GM18505 (cell line): ENCODE data around the gene COL25A1.

Experiments
- ATAC-seq: cut with Tn5 transposase; IDR thresholded peaks from one replicate; pipeline ENCODE4 v1.9.1; 2021; ENCODE audit not compliant: unreplicated experiment
- POLR2A ChIP-seq: IDR thresholded peaks from 4 replicates; pipeline ENCODE4 v1.6.1; 2011; ENCODE audit warnings: borderline replicate concordance; ENCODE audit not compliant: insufficient read depth, insufficient read length; ENCODE audit errors: extremely low read depth

COL25A1 gene

DNA sequence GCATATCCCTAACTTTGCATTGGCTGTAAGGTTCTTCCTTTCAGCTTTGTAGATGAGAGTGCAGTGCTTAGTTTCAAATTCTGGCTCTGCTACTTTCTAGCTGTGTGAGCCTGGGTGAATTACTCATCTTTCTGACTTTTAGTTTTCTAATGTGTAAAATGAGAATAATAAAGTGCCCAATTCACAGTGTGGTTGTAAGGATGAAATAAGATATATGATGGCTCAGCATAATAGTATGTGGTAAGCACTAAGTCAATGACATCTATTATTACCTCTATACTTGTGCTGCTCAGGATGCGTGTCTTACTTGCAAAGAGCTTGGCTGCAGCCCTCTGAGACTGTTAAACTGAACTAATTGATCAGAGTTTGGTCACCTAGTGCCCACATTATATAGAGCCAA lies 509.0 kb downstream of the COL25A1 start:
- no peak for TF ChIP-seq POLR2A

DNA sequence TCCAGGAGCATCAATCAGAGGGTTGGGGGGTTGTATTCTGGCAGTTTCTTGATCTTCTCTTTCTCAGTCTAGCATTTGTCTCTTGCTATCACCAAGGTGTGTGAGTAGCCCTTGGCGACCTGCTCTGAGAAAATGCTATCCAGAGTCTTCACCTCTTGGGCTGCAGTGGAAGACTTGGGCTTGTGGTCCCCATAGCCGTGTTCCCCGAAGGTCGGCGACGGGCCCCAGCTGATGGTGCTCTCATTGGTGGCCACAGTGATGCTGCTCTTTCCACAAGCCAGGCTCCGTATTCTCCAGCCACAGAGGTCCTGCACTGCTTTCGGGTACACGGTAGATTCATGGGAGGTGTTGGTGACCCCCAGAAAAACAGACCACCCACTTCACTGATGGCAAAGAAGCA lies 513.7 kb downstream of the COL25A1 start:
- ATAC-seq, result no peak
- TF ChIP-seq POLR2A, result no peak

More for the DNA sequence above, 509.0 kb downstream of the COL25A1 start:
- no peak for ATAC-seq

- TF ChIP-seq POLR2A, result no peak
- no peak for ATAC-seq
Measured at GRCh38 chr4:108787724-108788123, 514.7 kb downstream of the COL25A1 start.

GRCh38 chr4:108787106-108787505 lies 515.4 kb downstream of the COL25A1 start:
- no peak for TF ChIP-seq POLR2A
- ATAC-seq, result no peak

DNA sequence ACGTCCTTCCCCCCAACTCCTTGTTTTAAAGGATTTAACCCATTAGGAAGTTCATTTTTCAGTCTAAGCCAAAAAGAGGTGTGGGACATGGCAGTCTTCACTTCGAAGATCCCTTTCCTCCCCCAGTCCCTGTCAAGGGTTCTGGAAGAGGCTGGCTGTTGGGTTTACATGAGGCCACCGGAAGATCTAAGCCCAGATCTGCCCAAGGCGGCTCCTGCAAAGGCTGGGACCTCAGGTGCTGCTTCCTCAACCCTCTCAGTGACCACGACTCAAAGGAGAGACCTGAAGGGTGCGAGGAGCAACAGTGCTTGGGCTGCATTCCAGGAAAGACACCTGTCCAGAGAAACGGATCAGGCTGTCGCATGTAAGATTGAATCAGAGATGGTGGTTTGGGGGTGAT lies 516.1 kb downstream of the COL25A1 start:
- ATAC-seq, result no peak
- no peak for TF ChIP-seq POLR2A

DNA sequence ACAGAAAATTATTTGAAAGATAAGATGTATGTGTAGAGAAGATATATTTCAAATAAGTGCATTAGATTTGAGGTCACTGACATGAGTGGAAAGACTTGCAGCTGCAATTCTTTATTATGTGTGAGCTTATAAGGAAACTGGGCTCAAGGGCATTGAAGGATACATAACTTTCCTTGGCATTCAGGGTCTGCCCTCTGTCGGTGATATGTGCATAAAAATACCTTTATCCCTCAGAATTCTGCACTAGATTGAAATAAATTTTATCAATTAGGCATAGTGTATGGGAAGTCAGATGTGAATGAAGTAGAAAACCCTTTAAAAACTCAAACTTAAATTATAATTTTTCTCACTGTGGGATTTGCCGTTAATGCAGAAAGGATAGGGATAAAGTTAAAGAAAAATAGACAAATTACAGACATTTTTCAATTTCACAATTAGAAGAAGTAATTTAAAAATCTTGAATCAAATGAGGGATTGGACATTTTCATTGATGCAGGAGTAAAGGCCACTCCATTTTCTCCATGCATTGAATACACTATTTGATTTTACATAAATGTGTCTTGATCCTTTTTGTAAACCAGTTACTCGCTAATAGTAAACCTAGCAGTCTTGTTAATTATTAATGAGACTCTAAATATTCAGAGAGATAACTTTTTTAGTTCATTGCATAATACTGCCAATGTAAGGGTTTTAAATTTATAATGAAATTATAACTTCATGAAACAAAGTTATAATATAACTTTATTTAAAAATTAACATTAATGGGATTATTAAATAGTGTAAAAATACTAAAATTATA lies 518.6 kb downstream of the COL25A1 start:
- no peak for TF ChIP-seq POLR2A
- ATAC-seq, result no peak

- TF ChIP-seq POLR2A, result no peak
- ATAC-seq, result no peak
Measured at GRCh38 chr4:108779958-108780357, 522.5 kb downstream of the COL25A1 start.

GRCh38 chr4:108777388-108777787 lies 525.1 kb downstream of the COL25A1 start:
- no peak for TF ChIP-seq POLR2A
- no peak for ATAC-seq

GRCh38 chr4:108775921-108776320 lies 526.5 kb downstream of the COL25A1 start:
- no peak for ATAC-seq

DNA sequence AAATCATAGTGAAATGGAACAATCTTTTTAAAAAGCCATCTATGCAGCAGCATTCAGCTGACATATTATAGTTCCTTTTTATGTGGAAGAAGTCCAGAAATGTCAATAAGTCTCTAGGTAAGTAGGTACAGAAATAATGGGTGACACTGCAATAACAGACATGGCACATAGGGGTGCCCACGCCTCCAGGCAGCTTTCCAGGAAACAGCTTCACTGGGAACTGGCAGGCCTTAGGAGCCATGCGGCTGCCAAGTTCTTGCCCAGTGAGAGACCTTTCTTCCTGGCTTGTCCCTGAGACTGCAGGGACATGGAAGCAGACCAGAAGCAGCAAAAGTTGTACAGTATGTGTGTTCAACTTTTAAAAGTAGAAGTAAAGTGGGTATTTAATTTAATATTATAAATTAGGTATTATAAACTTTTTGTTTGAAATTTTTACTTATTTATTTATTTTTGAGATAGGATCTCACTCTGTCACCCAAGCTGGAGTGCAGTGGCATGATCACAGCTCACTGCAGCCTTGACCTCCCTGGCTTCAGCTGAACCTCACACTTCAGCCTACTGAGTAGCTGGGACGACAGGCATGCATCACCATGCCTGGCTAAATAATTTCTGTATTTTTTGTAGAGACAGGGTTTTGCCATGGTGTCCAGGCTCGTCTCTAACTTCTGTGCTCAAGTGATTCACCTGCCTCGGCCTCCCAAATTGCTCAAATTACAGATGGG lies 527.5 kb downstream of the COL25A1 start:
- no peak for TF ChIP-seq POLR2A
- no peak for ATAC-seq

More at GRCh38 chr4:108775921-108776320, 526.5 kb downstream of the COL25A1 start:
- TF ChIP-seq POLR2A, result no peak

- TF ChIP-seq POLR2A, result no peak
- ATAC-seq, result no peak
Measured at GRCh38 chr4:108772402-108772801, 530.1 kb downstream of the COL25A1 start.

DNA sequence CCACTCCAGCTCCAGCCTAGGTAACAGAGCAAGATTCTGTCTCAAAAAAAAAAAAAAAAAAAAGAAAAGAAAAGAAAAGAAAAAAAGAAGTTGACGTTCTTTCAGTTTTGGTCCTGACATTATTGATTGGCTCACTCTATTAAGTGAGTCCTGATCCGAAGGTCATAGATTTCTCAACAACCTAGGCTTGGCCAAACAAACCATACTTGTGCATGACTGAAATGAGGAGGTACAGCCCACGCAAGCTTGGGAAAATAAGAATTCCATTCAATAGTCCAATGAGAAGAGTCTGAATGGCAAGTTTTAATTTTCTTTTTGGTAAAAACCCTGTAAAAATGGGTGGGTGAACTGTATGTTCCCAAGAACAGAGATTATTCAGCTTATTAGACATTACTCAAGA lies 536.4 kb downstream of the COL25A1 start:
- no peak for ATAC-seq
- no peak for TF ChIP-seq POLR2A

GRCh38 chr4:108763986-108764385 lies 538.5 kb downstream of the COL25A1 start:
- ATAC-seq, result no peak
- TF ChIP-seq POLR2A, result no peak

DNA sequence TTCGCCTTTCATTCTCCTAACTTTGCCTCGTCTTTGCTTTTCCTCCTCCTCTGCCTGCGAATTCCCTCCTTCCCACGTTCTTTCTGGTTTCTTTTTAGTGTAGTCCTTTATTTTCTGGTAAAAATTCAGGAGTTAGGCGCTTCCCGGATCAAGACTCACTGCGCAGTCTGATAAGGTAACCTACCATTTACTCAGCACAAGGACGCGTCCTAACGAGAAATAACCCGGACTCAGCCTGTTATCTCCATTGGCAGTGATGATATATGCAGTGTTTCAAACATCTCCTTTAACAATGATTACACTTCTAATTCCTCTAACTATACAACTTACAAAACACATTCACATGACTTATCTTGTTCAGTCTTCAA lies 539.2 kb downstream of the COL25A1 start:
- TF ChIP-seq POLR2A, result no peak
- no peak for ATAC-seq
